Activated T-cell treated with anti-CD3 and anti-CD28 coated beads for 4 hours (primary cell): Measurements from ENCODE around the gene ALG10B.
"Not testable (repeated sequence)": the region's sequence is repeated elsewhere in the genome, so short reads cannot be mapped to it uniquely, and the experiment has no call there.

ENCODE experiments used
- DNase-seq: peaks from one replicate; pipeline ENCODE4 v3.0.0-alpha.2; 2020

ALG10B gene

GRCh38 chr12:38316391-38317129, at the start of gene ALG10B:
ALG10B (plus strand) TSS chr12:38316774; CDS start chr12:38316894, 120 bp downstream.
- DNase-seq = peak; percentile 91

DNA sequence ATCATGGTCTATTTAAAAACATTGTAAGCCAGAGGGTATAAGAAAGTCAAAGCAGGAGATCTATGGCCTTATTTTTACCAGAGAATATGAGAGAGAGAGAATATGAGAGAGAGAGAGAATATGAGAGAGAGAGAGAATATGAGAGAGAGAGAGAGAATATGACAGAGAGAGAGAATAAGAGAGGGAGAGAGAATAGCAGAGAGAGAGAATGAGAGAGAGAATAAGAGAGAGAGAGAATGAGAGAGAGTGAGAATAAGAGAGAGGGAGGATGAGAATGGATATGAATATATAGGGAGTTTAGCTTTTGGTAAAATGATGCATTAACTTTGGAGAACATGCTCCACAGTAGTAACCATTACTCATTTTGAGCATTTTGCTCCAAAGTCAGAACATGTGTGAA, 48.0 kb upstream of the ALG10B start:
- no peak for DNase-seq

DNA sequence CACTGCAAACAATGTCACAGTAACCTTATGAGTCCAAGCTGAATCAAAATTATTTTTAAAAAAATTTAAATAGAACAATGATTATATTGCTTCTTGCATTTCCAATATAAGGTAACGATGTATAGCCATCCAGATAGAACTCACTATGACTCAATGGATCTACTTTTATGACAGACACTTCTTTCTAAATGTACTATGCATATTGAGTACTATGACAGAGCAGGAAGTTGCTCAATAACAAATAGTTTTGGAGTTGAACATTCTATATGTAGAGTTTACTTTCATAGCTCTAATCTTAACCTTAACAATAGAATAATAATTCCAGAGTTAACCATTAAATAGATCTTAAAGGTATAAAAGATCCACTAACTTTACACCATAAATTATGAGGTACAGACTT, 46.7 kb upstream of the ALG10B start:
- no peak for DNase-seq

DNA sequence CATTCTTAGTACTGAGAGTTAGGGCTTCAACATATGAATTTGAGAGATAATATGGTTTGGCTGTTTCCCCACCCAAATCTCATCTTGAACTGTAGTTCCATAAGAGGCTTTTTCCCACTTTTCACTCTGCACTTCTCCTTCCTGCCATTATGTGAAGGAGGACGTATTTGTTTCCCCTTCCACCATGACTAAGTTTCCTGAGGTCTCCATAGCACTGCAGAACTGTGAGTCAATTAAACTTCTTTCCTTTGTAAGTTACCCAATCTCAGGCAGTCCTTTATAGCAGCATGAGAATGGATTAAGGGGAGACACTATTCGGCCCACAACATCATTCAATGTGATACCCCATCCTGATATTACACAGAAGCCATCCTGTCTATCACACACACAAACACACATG, 36.8 kb upstream of the ALG10B start:
- DNase-seq = no peak

DNA sequence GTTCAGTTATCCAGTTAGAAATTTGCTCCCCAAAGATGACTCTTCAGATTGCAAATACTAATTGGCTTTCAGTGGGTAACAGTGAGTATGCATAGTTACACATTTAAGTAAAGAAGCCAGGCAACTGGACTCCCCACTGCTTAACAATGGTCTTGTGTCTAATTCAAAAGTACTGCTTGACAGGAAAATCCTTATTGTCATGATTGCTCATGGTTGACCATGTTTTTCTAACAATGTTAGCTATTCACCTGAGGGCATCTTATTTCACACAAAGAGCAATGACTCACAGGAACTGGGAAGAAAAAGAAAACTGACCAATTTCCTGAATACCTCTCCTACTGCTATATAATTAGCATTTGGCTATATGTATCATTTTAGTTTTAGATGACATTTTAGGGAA, 33.7 kb upstream of the ALG10B start:
- DNase-seq = no peak

DNA sequence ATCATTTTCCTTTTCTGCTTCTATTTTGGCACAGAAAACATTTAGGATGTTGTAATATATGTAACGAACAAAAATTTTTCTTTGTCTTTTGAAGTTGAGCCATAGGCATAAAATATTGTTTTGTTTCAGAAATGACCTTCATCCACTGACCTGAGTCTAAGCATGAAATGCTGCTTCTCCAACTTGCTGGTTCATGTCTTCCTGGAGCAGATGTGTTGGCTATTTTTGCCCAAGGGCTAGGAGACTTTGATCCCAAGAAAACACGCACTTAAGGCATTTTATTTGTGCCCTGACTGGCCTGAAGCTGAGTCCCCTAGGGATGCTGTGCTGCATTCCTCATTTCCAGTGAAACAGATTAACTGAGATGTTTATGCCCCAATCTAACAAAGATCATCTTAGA, 27.2 kb upstream of the ALG10B start:
- DNase-seq = no peak

- no peak for DNase-seq
Observed at GRCh38 chr12:38291160-38291559, 25.4 kb upstream of the ALG10B start.

DNA sequence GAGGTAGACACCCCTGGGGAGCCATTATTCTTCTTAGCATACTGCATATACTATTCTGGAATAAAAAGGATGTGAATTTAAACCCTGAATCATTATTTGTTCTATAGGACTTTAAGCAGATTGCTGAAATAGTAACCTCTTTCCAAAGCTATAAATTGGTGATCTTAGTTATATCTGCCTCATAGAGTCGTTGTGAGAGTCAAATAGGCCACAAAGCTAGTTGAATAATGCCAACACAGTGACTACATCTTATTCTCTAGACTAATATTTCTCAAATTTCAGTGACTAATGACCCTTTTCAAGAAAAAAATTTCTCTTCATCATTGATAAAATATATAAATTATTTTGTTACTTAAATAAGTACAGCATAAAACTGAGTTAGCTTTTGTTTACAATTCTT, 13.6 kb upstream of the ALG10B start:
- not testable (repeated sequence) for DNase-seq

GRCh38 chr12:38321966-38322365, 5.4 kb downstream of the ALG10B start:
- DNase-seq = not testable (repeated sequence)

GRCh38 chr12:38324912-38325311, 8.3 kb downstream of the ALG10B start:
- DNase-seq = no peak

- DNase-seq = no peak
Observed at GRCh38 chr12:38327356-38327755, 10.8 kb downstream of the ALG10B start.

GRCh38 chr12:38328306-38328895, 11.8 kb downstream of the ALG10B start:
- DNase-seq = no peak

DNA sequence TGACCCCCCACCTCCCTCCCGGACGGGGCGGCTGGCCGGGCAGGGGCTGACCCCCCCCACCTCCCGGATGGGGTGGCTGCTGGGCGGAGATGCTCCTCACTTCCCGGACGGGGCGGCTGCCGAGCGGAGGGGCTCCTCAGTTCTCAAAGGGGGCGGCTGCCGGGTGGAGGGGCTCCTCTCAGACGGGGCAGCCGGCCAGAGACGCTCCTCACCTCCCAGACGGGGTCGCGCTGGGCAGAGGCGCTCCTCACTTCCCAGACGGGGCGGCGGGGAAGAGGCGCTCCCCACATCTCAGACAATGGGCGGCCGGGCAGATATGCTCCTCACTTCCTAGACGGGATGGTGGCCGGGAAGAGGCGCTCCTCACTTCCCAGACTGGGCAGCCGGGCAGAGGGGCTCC, 13.8 kb downstream of the ALG10B start:
- DNase-seq = not testable (repeated sequence)

- no peak for DNase-seq
Observed at GRCh38 chr12:38332814-38333213, 16.2 kb downstream of the ALG10B start.

DNA sequence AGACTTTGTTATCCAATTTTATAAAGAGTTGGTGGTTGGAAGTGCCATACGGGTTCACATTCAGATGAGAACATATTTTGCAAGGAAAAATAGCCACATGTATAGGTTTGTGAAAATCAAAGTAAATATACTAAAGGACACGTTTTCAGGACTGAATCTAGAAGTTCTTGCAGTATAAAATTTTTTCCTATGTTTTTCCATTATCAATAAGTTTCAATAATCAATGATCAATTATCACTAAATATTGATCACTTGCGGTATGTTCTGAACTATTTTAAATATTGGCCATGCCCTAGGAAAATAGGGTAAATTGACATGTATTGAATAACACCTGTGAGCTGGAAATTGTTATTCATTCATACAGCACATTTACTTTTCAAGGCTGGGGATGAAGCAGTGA, 25.9 kb downstream of the ALG10B start:
- no peak for DNase-seq

- DNase-seq = not testable (repeated sequence)
Observed at GRCh38 chr12:38343256-38343655, 26.7 kb downstream of the ALG10B start.

GRCh38 chr12:38343916-38344315, 27.3 kb downstream of the ALG10B start:
- not testable (repeated sequence) for DNase-seq

DNA sequence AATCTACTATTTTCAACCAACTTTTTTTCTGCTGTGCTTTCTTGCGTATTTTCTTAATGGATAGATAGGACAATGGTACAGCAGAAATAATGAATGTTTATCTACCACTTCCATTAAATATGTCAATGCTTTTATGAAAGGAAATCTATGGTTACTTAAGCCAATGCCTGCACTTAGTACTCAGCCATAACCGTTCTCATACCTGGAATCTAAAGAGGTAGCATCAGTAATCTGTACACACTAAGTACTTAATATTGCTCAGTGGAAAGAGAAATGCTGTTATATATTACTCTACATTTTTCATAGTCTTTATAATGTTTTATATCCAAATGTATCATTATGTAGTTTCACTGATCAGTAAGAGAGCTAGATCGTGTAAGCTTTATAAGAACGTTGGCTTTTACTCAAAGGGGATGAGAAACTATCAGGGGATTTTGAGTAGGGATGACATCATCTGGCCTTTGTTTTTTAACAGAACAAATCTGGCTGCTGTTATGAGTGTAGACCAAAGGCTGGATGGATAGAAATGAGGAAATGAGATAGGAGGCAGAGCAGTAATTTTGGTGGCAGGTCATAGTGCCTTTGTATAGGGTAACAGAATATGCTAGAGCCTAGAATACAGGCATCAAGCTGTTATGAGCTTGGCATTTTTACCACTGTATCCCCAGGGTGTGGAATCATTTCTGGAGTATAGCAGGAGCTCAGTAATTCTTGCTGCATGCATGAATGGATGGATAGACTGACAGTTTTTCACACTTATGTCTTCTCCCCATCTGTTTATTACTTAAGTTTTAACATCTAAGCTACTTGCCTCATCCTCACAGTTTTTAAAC, 34.0 kb downstream of the ALG10B start:
- DNase-seq = no peak

GRCh38 chr12:38351175-38351508, 34.6 kb downstream of the ALG10B start:
- not testable (repeated sequence) for DNase-seq

- DNase-seq = no peak
Observed at GRCh38 chr12:38367506-38367905, 50.9 kb downstream of the ALG10B start.

DNA sequence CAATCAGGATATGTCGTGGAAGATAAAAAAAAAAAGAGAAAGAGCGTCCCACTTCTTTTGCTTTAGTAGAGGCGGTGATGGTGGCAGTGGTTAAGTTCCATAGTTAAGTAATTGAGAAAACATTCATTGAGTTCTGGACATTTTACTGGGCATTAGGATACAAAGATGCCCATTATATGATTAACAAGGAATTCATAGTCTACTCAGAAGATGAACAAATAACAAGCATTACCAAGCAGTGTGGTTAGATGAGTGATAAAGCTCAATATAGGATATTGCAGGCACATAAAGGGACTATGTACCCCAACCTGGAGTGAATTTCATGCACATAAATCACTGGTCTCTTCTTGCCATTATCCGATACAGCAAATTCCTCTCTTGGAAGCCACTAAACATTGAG, 53.7 kb downstream of the ALG10B start:
- DNase-seq = no peak

DNA sequence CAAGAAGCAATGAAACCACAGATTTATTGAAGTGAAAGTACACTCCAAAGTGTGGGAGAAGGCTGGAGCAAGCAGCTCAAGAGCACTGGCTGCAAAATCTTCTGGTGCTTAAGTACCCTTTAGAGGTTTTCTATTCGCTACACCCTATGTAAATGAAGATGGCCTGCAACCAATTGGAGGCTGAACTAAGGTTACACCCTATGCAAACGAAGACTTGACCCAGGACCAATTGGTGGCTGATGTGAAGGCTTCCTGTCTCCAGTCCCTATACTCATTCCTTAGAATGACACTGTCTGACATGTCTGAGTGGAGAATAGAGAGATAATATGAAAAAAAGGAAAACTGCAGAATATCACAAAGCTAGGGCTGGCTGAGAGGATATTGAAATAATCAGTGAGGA, 57.2 kb downstream of the ALG10B start:
- no peak for DNase-seq

GRCh38 chr12:38374751-38375150, 58.2 kb downstream of the ALG10B start:
- DNase-seq = no peak
